ENCODE measurements around the gene GTF3C4. TPM values are rescaled to one million over a fixed set of nuclear protein-coding genes. Genes with fewer than 3 reads are reported as not detected.

Gene GTF3C4
- total and polyA plus RNA-seq, 10 of the 15 experiments (the other 5 are each of a cell fraction or from before 2014, with no cell fraction given): 3.2 to 18.9 (median 8.2) TPM

- TF ChIP-seq NBN (IDR thresholded peaks at IDR 0.05) (0 out of 2 replicates have a peak, but pooled peaks have one; percentile 37), SRF (IDR thresholded peaks at IDR 0.05; ENCODE audit: low read depth in 2 of 2, low read length in 2 of 2) (peak in 1 of 2 experiments; percentile 80; a peak in 1 of 4 replicates), NFXL1 (IDR thresholded peaks at IDR 0.05; ENCODE audit: borderline replicate concordance) (no peak), HDAC2 (IDR thresholded peaks at IDR 0.05) (no peak), ZNF24 (IDR thresholded peaks at IDR 0.05) (0 out of 2 replicates have a peak, but pooled peaks have one; percentile 7), IKZF2 (IDR thresholded peaks at IDR 0.05) (peak in 1 of 2 experiments; percentile 15; a peak in 2 of 4 replicates), HCFC1 (IDR thresholded peaks at IDR 0.05; ENCODE audit: low read length) (peak; percentile 68; the same call in 1 of the 2 replicates), YBX1 (IDR thresholded peaks at IDR 0.05) (no peak), RCOR1 (conservative IDR thresholded peaks at IDR 0.05; ENCODE audit: low read depth, low read length) (no peak), PAX5 (IDR thresholded peaks at IDR 0.05; ENCODE audit: borderline replicate concordance, low read depth, low read length) (no peak), MTA2 (IDR thresholded peaks at IDR 0.05; ENCODE audit: low read depth) (peak; percentile 15; the same call in 1 of the 2 replicates), POLR2AphosphoS5 (IDR thresholded peaks at IDR 0.05; ENCODE audit: low read length) (no peak), SMAD5 (IDR thresholded peaks at IDR 0.05; ENCODE audit: low read depth) (no peak), ZBTB11 (CRISPR knock-in tag; IDR thresholded peaks at IDR 0.05) (no peak), JUND (IDR thresholded peaks at IDR 0.05; ENCODE audit: low read depth, low read length) (no peak), TCF12 (IDR thresholded peaks at IDR 0.05; ENCODE audit: low read depth, low read length) (no peak), ZNF217 (IDR thresholded peaks at IDR 0.05) (no peak), CUX1 (IDR thresholded peaks at IDR 0.05; ENCODE audit: insufficient replicate concordance, low read depth, low read length) (no peak)
- TF ChIP-seq, protein P1, sequence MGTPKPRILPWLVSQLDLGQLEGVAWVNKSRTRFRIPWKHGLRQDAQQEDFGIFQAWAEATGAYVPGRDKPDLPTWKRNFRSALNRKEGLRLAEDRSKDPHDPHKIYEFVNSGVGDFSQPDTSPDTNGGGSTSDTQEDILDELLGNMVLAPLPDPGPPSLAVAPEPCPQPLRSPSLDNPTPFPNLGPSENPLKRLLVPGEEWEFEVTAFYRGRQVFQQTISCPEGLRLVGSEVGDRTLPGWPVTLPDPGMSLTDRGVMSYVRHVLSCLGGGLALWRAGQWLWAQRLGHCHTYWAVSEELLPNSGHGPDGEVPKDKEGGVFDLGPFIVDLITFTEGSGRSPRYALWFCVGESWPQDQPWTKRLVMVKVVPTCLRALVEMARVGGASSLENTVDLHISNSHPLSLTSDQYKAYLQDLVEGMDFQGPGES (IDR thresholded peaks at IDR 0.05): no peak
- TF ChIP-seq, protein P2, sequence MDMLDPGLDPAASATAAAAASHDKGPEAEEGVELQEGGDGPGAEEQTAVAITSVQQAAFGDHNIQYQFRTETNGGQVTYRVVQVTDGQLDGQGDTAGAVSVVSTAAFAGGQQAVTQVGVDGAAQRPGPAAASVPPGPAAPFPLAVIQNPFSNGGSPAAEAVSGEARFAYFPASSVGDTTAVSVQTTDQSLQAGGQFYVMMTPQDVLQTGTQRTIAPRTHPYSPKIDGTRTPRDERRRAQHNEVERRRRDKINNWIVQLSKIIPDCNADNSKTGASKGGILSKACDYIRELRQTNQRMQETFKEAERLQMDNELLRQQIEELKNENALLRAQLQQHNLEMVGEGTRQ (IDR thresholded peaks at IDR 0.05; ENCODE audit: borderline replicate concordance, low read depth, low read length): no peak
Observed at GRCh38 chr9:132670457-132671391, at the start of gene GTF3C4 (continued).
